HCT116 (cell line): Measurements from ENCODE around the gene SWAP70. TPM values are rescaled to one million over a fixed set of nuclear protein-coding genes. Genes with fewer than 3 reads are reported as not detected.

Source experiments
- ATAC-seq: fragments of 200-7000 bp; cut with Tn5 transposase; 2 replicates; pipeline ENCODE4 v1.9.1; 2020; ENCODE audit warnings: mild to moderate bottlenecking, moderate library complexity
- BruUV-seq: library from RNA; stranded (reverse); fragments of 400-500 nt; replicated peaks from 2 replicates; lab custom pipeline; 2021; lab: Mats Ljungman, UMichigan
- CTCF ChIA-PET: fragments of 300-600 bp; sonication (Branson Sonifier 250); formaldehyde crosslinking; loops from one replicate; lab custom pipeline; 2021; ENCODE audit warnings: antibody characterized with exemption; lab: Charles Lee
- POLR2A ChIA-PET: fragments of 300-600, 350-600 bp; sonication (Branson Sonifier 250); formaldehyde crosslinking; loops from one replicate; lab custom pipeline; 2021; ENCODE audit warnings: antibody characterized with exemption; lab: Charles Lee
- RAD21 ChIA-PET, 2 experiments: fragments of 300-600 bp; sonication (Branson Sonifier 250); formaldehyde crosslinking; loops; one replicate each; lab custom pipeline; 2023; ENCODE audit warnings: low total read pairs in 2 of 2; ENCODE audit not compliant: uncharacterized antibody in 2 of 2, unreplicated experiment in 2 of 2, low non-redundant PET in 1 of 2; lab: Charles Lee
- DNase-seq: peaks from one replicate; pipeline ENCODE4 v3.0.0-alpha.2; 2010; ENCODE audit warnings: low read depth, low spot score
- H2AFZ ChIP-seq: fragments of 200-600 bp; shearing (Covaris generic), sonication (generic); 2 replicates; pipeline ENCODE4 v1.6.1; 2017; ENCODE audit warnings: low read depth, mixed run types, mixed read lengths, antibody characterized with exemption, low read length; ENCODE audit not compliant: poor library complexity, severe bottlenecking
- H3K27ac ChIP-seq: 2 replicates; pipeline ENCODE4 v1.5.1; 2012; ENCODE audit warnings: low read depth, low read length
- H3K27me3 ChIP-seq: fragments of 200-600 bp; sonication (generic); 2 replicates; pipeline ENCODE4 v1.6.1; 2016; ENCODE audit warnings: mixed run types, low read length, mixed read lengths; ENCODE audit not compliant: insufficient read depth
- H3K36me3 ChIP-seq, 2 experiments: fragments of 200-500 bp in 1 of 2; fragments of 200-600 bp in 1 of 2; sonication (Bioruptor generic) in 1 of 2; sonication (generic) in 1 of 2; 2 replicates each; pipeline versions ENCODE4 v1.5.1 to v1.6.1; 2014 to 2016; ENCODE audit warnings: low read length in 2 of 2, inconsistent platforms in 1 of 2, mixed read lengths in 1 of 2, mixed run types in 1 of 2; ENCODE audit not compliant: insufficient read depth in 2 of 2, control insufficient read depth in 1 of 2
- H3K4me1 ChIP-seq, 2 experiments: fragments of 200-600 bp in 1 of 2; sonication (generic) in 1 of 2; 2 replicates each; pipeline versions ENCODE4 v1.5.1 to v1.6.1; 2012 to 2017; ENCODE audit warnings: low read length in 2 of 2, inconsistent platforms in 1 of 2, mild to moderate bottlenecking in 1 of 2, mixed read lengths in 1 of 2, mixed run types in 1 of 2, moderate library complexity in 1 of 2; ENCODE audit not compliant: insufficient read depth in 2 of 2, control insufficient read depth in 1 of 2
- H3K4me2 ChIP-seq: fragments of 200-600 bp; sonication (generic); 2 replicates; pipeline ENCODE4 v1.6.1; 2017; ENCODE audit warnings: mixed run types, low read length, mixed read lengths
- H3K4me3 ChIP-seq, 2 experiments: fragments of 200-600 bp in 1 of 2; sonication (generic) in 1 of 2; replicated peaks in 1 of 2; 2 replicates each; pipeline ENCODE4 v1.5.1; 2011 to 2016; ENCODE audit warnings: low read length in 2 of 2, control low read depth in 1 of 2, low read depth in 1 of 2, mild to moderate bottlenecking in 1 of 2, mixed read lengths in 1 of 2, mixed run types in 1 of 2
- H3K79me2 ChIP-seq: fragments of 200-600 bp; sonication (generic); 2 replicates; pipeline ENCODE4 v1.6.1; 2017; ENCODE audit warnings: mild to moderate bottlenecking, mixed run types, low read length, moderate library complexity, mixed read lengths; ENCODE audit not compliant: insufficient read depth
- H3K9ac ChIP-seq: fragments of 200-600 bp; sonication (generic); 2 replicates; pipeline ENCODE4 v1.6.1; 2016; ENCODE audit warnings: low read length, mixed read lengths
- H3K9me2 ChIP-seq: fragments of 200-600 bp; sonication (generic), shearing (Covaris generic); 2 replicates; pipeline ENCODE4 v1.6.1; 2017; ENCODE audit warnings: mixed run types, mild to moderate bottlenecking, moderate library complexity; ENCODE audit not compliant: insufficient read depth
- H3K9me3 ChIP-seq, 2 experiments: fragments of 200-500 bp in 1 of 2; fragments of 200-600 bp in 1 of 2; sonication (Bioruptor generic) in 1 of 2; sonication (generic) in 1 of 2; 2 replicates each; pipeline ENCODE4 v1.6.1; 2014 to 2017; ENCODE audit warnings: low read length in 2 of 2, mixed read lengths in 2 of 2, inconsistent platforms in 1 of 2, low read depth in 1 of 2, mild to moderate bottlenecking in 1 of 2, mixed run types in 1 of 2, moderate library complexity in 1 of 2; ENCODE audit not compliant: control insufficient read depth in 1 of 2, insufficient read depth in 1 of 2
- H4K20me1 ChIP-seq: fragments of 200-600 bp; sonication (generic), shearing (Covaris generic); 2 replicates; pipeline ENCODE4 v1.6.1; 2017; ENCODE audit warnings: mixed run types, mild to moderate bottlenecking, moderate library complexity; ENCODE audit not compliant: insufficient read depth
- ATF3 ChIP-seq: IDR thresholded peaks from 2 replicates; pipeline ENCODE4 v1.6.1; 2012
- CBX3 ChIP-seq: IDR thresholded peaks from 2 replicates; pipeline ENCODE4 v1.6.1; 2012; ENCODE audit warnings: low read depth
- CEBPB ChIP-seq: IDR thresholded peaks from 2 replicates; pipeline ENCODE4 v1.6.1; 2012; ENCODE audit warnings: low read depth
- CTCF ChIP-seq, 3 experiments: fragments of 200-600 bp in 1 of 3; sonication (generic) in 1 of 3; IDR thresholded peaks in 2 of 3; conservative IDR thresholded peaks in 1 of 3; 2 replicates each; pipeline ENCODE4 v1.5.1; 2012 to 2017; ENCODE audit warnings: low read depth in 2 of 3, low read length in 2 of 3, antibody characterized with exemption in 1 of 3, borderline replicate concordance in 1 of 3, control low read depth in 1 of 3, mild to moderate bottlenecking in 1 of 3, mixed read lengths in 1 of 3, mixed run types in 1 of 3, moderate library complexity in 1 of 3; ENCODE audit not compliant: insufficient read depth in 1 of 3
- EGR1 ChIP-seq: IDR thresholded peaks from 2 replicates; pipeline ENCODE4 v1.6.1; 2012; ENCODE audit warnings: low read depth
- ELF1 ChIP-seq: IDR thresholded peaks from 2 replicates; pipeline ENCODE4 v1.6.1; 2012; ENCODE audit warnings: low read depth, borderline replicate concordance
- EZH2 ChIP-seq: fragments of 200-600 bp; sonication (generic); IDR thresholded peaks from 2 replicates; pipeline ENCODE4 v1.6.1; 2017; ENCODE audit warnings: antibody characterized with exemption, mixed run types
- EZH2phosphoT487 ChIP-seq: fragments of 200-600 bp; IDR thresholded peaks from 2 replicates; pipeline ENCODE4 v1.6.1; 2018; ENCODE audit warnings: antibody characterized with exemption, borderline replicate concordance
- MAX ChIP-seq: IDR thresholded peaks from 2 replicates; pipeline ENCODE4 v1.6.1; 2012
- POLR2A ChIP-seq: IDR thresholded peaks from 2 replicates; pipeline ENCODE4 v1.7.0; 2011; ENCODE audit warnings: borderline replicate concordance; ENCODE audit not compliant: insufficient read depth, insufficient read length; ENCODE audit errors: extremely low read depth
- POLR2AphosphoS5 ChIP-seq: IDR thresholded peaks from 2 replicates; pipeline ENCODE4 v1.6.1; 2011; ENCODE audit warnings: mild to moderate bottlenecking, low read depth, low read length, moderate library complexity
- SIN3A ChIP-seq: IDR thresholded peaks from 2 replicates; pipeline ENCODE4 v1.6.1; 2012; ENCODE audit warnings: low read depth
- SP1 ChIP-seq: IDR thresholded peaks from 2 replicates; pipeline ENCODE4 v1.6.1; 2012; ENCODE audit warnings: low read depth
- SRF ChIP-seq: IDR thresholded peaks from 2 replicates; pipeline ENCODE4 v1.6.1; 2012; ENCODE audit warnings: low read depth
- ZNF274 ChIP-seq: fragments of 200-500 bp; sonication (Bioruptor generic); IDR thresholded peaks from 2 replicates; pipeline ENCODE4 v1.6.1; 2014; ENCODE audit warnings: mild to moderate bottlenecking, low read depth, low read length, inconsistent platforms
- intact Hi-C: fragments of 100-400 bp; cut with micrococcal nuclease; formaldehyde crosslinking; loops from 2 replicates; pipeline ENCODE4 v1.10.0; 2022
- total RNA-seq: library from RNA; stranded (reverse); gene quantifications from one replicate; pipeline ENCODE4 v1.2.1, GENCODE V29; 2021; ENCODE audit not compliant: unreplicated experiment

SWAP70 gene
- total RNA-seq, 1 experiment from 2014 or later = 20.6 TPM

GRCh38 chr11:9665749-9666148 is 1.9 kb downstream of the SWAP70 start:
- Histone ChIP-seq H3K4me3 (no peak overlapping the region), H3K27ac (no peak overlapping the region)
- TF ChIP-seq SRF (no peak), SIN3A (no peak), ATF3 (no peak), CTCF (IDR thresholded peaks at IDR 0.05 in 2 of 3, conservative IDR thresholded peaks at IDR 0.05 in 1 of 3; ENCODE audit: borderline replicate concordance in 1 of 3, insufficient read depth in 1 of 3, low read depth in 2 of 3, low read length in 2 of 3) (no peak), MAX (no peak), EZH2phosphoT487 (no peak), ELF1 (no peak), POLR2A (no peak), ZNF274 (no peak), CBX3 (no peak), EZH2 (no peak), POLR2AphosphoS5 (no peak), SP1 (no peak), EGR1 (no peak), CEBPB (no peak)
- TF ChIP-seq, all 23 proteins: peak for 0
- POLR2A ChIA-PET = no interaction called here
- 0 out of 2 replicates have a peak, but pooled peaks cover 3% of the 10 kb centered on the region for H4K20me1 ChIP-seq
- H3K79me2 ChIP-seq = peaks cover 31% of the 10 kb centered on the region
- no peak overlapping the region for H3K4me2 ChIP-seq
- H3K9me3 ChIP-seq = peaks cover 0 to 7% of the 10 kb centered on the region in 2 experiments; a peak in 1 of 4 replicates
- intact Hi-C loops = no loop called here
- CTCF ChIA-PET = no interaction called here
- no peaks in the 10 kb centered on the region for H3K27me3 ChIP-seq
- DNase-seq (no peak), ATAC-seq (no peak)
- H3K4me1 ChIP-seq = peaks cover 6 to 13% of the 10 kb centered on the region in 2 experiments
- BruUV-seq = TSS peak; percentile 32
- H3K36me3 ChIP-seq = no peaks in the 10 kb centered on the region
- no peaks in the 10 kb centered on the region for H3K9me2 ChIP-seq
- RAD21 ChIA-PET = no interaction called here
- H2AFZ ChIP-seq = no peak overlapping the region
- no peak overlapping the region for H3K9ac ChIP-seq
